Peyer's patch (tissue), 4 donors: ENCODE results near the gene TXNL1.

Experiments
- POLR2A ChIP-seq, 2 donors: fragments of 450-650 bp; IDR thresholded peaks; one replicate each; pipeline ENCODE4 v1.5.1; 2017; ENCODE audit warnings: antibody characterized with exemption in 2 of 2, mild to moderate bottlenecking in 2 of 2, moderate library complexity in 2 of 2
- TF ChIP-seq, protein P1 (sequence below), 6 experiments: fragments of 450-650 bp in 4 of 6; fragments of 200-600 bp in 2 of 6; sonication (generic) in 1 of 6; IDR thresholded peaks; one replicate each; pipeline ENCODE4 v1.5.1; 2017 to 2019; ENCODE audit warnings: antibody characterized with exemption in 6 of 6, mild to moderate bottlenecking in 3 of 6, moderate library complexity in 1 of 6

DNA sequence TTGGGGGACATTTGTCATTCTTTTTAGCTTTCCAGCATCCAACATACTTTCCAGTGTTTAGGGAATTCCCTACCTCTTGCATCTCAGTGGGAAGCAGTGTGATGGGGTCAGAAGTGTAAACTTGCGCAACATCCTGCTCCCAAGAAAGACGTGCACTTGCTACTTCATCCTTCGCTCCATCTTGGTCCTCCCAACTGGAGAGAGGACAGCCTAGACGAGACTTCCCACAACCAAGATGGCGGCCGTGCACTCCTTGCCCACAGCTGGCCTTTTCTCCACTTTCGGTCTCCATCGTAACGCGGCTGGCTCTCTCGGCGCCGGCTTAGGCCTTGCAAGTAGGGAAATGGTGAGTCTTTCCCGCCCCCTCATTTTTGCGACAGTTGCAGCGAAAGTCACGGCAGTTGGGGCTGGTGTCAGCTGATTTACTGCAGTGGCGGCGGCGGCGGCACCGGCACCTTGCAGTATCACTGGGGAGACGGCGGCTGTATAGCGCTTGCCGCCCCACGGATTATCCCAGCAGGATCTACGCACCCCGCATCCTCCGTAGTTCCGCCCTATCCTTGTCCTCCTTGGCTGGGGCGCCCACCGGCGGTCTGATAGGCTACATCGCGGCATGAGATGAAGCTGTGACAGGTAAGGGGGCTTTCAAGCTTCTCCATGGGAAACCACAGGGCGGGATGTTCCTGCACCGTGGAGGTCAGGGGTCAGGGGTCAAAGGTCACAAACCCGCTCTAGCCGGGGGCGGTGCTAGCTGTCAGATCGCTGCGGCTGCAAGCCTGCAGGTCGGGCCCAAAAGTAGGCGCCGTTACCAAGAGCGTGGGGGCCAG is 12.8 kb upstream of the TXNL1 start, which contains the start of gene WDR7:
- TF ChIP-seq, protein P1, sequence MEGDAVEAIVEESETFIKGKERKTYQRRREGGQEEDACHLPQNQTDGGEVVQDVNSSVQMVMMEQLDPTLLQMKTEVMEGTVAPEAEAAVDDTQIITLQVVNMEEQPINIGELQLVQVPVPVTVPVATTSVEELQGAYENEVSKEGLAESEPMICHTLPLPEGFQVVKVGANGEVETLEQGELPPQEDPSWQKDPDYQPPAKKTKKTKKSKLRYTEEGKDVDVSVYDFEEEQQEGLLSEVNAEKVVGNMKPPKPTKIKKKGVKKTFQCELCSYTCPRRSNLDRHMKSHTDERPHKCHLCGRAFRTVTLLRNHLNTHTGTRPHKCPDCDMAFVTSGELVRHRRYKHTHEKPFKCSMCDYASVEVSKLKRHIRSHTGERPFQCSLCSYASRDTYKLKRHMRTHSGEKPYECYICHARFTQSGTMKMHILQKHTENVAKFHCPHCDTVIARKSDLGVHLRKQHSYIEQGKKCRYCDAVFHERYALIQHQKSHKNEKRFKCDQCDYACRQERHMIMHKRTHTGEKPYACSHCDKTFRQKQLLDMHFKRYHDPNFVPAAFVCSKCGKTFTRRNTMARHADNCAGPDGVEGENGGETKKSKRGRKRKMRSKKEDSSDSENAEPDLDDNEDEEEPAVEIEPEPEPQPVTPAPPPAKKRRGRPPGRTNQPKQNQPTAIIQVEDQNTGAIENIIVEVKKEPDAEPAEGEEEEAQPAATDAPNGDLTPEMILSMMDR (IDR thresholded peaks at IDR 0.05) = no peak
- peak; percentile 13 to 37 for TF ChIP-seq POLR2A (IDR thresholded peaks at IDR 0.05)
